ENCODE measurements around the gene ANGPTL8. TPM values are rescaled to one million over a fixed set of nuclear protein-coding genes. Genes with fewer than 3 reads are reported as not detected.

ANGPTL8 gene
- total and polyA plus RNA-seq, 2 of the 13 experiments (the other 11 are each of a cell fraction or from before 2014, with no cell fraction given), result 27.3 to 243 TPM

DNA sequence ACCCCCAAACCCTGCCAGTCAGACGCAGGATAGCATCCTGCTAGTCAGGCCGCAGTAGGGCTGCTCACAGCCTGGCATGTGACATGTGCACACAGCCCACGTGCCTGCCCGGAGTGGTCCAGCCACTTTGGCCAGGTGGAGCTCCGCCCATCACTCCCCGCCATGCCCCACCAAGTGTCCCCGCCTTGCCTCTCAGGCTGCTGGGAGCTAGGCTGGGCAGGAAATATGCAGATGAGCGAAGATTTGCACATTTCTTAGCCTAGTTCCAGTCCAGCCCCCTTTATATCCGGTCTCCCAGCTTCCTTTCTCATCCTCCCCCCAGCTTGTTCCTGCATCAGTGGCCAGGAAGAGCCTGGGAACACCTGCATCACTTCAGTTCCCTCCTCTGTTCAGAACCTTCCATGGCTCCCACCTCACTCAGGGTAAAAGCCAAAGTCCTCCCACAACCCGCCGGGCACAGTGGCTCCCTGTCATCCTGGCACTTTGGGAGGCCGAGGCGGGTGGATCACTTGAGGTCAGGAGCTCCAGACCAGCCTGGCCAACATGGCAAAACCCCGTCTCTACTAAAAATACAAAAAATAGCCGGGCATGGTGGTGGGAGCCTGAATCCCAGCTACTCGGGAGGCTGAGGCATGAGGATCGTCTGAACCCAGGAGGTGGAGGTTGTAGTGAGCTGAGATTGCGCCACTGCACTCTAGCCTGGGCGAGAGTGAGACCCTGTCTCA is 25.2 kb downstream of the ANGPTL8 start (continued):
- TF ChIP-seq, protein P1, sequence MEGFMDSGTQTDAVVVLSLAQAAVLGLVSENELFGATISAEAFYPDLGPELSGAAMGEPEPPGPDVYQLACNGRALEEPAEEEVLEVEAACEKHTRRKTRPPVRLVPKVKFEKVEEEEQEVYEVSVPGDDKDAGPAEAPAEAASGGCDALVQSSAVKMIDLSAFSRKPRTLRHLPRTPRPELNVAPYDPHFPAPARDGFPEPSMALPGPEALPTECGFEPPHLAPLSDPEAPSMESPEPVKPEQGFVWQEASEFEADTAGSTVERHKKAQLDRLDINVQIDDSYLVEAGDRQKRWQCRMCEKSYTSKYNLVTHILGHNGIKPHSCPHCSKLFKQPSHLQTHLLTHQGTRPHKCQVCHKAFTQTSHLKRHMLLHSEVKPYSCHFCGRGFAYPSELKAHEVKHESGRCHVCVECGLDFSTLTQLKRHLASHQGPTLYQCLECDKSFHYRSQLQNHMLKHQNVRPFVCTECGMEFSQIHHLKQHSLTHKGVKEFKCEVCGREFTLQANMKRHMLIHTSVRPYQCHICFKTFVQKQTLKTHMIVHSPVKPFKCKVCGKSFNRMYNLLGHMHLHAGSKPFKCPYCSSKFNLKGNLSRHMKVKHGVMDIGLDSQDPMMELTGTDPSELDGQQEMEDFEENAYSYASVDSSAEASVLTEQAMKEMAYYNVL (CRISPR knock-in tag; IDR thresholded peaks at IDR 0.05; ENCODE audit: borderline replicate concordance), result no peak
- TF ChIP-seq HOXA7 (CRISPR knock-in tag; IDR thresholded peaks at IDR 0.05), result no peak
- no peak for TF ChIP-seq ZNF841 (CRISPR knock-in tag; IDR thresholded peaks at IDR 0.05; ENCODE audit: borderline replicate concordance)
- TF ChIP-seq GFI1 (CRISPR knock-in tag; IDR thresholded peaks at IDR 0.05; ENCODE audit: borderline replicate concordance), result no peak
- TF ChIP-seq SPEN (CRISPR knock-in tag; IDR thresholded peaks at IDR 0.05; ENCODE audit: low read depth), result peak; percentile 61; the same call in 1 of the 2 replicates
- peak; percentile 27 for TF ChIP-seq ZNF143 (CRISPR knock-in tag; IDR thresholded peaks at IDR 0.05)
- TF ChIP-seq PCBP2 (optimal IDR thresholded peaks at IDR 0.05; ENCODE audit: low read depth, low read length, poor library complexity, severe bottlenecking), result no peak
- no peak for TF ChIP-seq POGK (CRISPR knock-in tag; conservative IDR thresholded peaks at IDR 0.05)
- no peak for TF ChIP-seq ZNF572 (CRISPR knock-in tag; IDR thresholded peaks at IDR 0.05)
- TF ChIP-seq HIC2 (CRISPR knock-in tag; IDR thresholded peaks at IDR 0.05; ENCODE audit: low read depth), result peak; percentile 64; the same call in 1 of the 2 replicates
- TF ChIP-seq ZNF383 (CRISPR knock-in tag; IDR thresholded peaks at IDR 0.05; ENCODE audit: borderline replicate concordance), result no peak
- TF ChIP-seq ZNF326 (CRISPR knock-in tag; IDR thresholded peaks at IDR 0.05; ENCODE audit: borderline replicate concordance), result no peak

Data from HepG2 (cell line).